SK-N-SH (cell line): ENCODE data around the gene GUCY2D. TPM values are rescaled to one million over a fixed set of nuclear protein-coding genes. Genes with fewer than 3 reads are reported as not detected.

ENCODE experiments used
- CTCF ChIA-PET: fragments of 300-600, 350-600 bp; formaldehyde crosslinking; extraction: SDS; loops from one replicate; lab custom pipeline; 2021; lab: Yijun Ruan, JAX
- POLR2A ChIA-PET: fragments of 350-600 bp; sonication (Branson Sonifier 250); formaldehyde crosslinking; extraction: SDS; loops from one replicate; lab custom pipeline; 2020; ENCODE audit warnings: antibody characterized with exemption, inconsistent platforms; lab: Yijun Ruan, JAX
- DNase-seq: peaks from one replicate; pipeline ENCODE4 v3.0.0; 2012
- H2AFZ ChIP-seq: fragments of 200-600 bp; sonication (generic); 2 replicates; pipeline ENCODE4 v1.8.1; 2016; ENCODE audit warnings: antibody characterized with exemption, mild to moderate bottlenecking, low read depth
- H3F3A ChIP-seq: fragments of 200-600 bp; sonication (generic); replicated peaks from 2 replicates; pipeline ENCODE3; 2016; ENCODE audit warnings: antibody characterized with exemption, mild to moderate bottlenecking; ENCODE audit not compliant: insufficient read depth
- H3K27ac ChIP-seq, 2 experiments: fragments of 200-500 bp in 1 of 2; fragments of 200-600 bp in 1 of 2; sonication (Bioruptor generic) in 1 of 2; sonication (generic), shearing (Covaris generic) in 1 of 2; 2 replicates each; pipeline versions ENCODE4 v1.5.1 to v1.6.1; 2014 to 2016; ENCODE audit warnings: low read depth in 2 of 2, inconsistent platforms in 1 of 2, low read length in 1 of 2, mild to moderate bottlenecking in 1 of 2, mixed read lengths in 1 of 2
- H3K27me3 ChIP-seq: fragments of 200-600 bp; sonication (generic), shearing (Covaris generic); 2 replicates; pipeline ENCODE4 v1.6.1; 2016; ENCODE audit warnings: mixed run types; ENCODE audit not compliant: insufficient read depth
- H3K36me3 ChIP-seq, 2 experiments: fragments of 200-500 bp in 1 of 2; fragments of 200-600 bp in 1 of 2; sonication (Bioruptor generic) in 1 of 2; sonication (generic) in 1 of 2; replicated peaks in 1 of 2; 2 replicates each; pipeline versions ENCODE3 to v1.5.1; 2014 to 2016; ENCODE audit warnings: low read length in 1 of 2, mild to moderate bottlenecking in 1 of 2; ENCODE audit not compliant: insufficient read depth in 2 of 2, control insufficient read depth in 1 of 2
- H3K4me1 ChIP-seq, 2 experiments: fragments of 200-500 bp in 1 of 2; fragments of 200-600 bp in 1 of 2; sonication (Bioruptor generic) in 1 of 2; sonication (generic), shearing (Covaris generic) in 1 of 2; 2 replicates each; pipeline versions ENCODE4 v1.5.1 to v1.6.1; 2014 to 2016; ENCODE audit warnings: low read depth in 1 of 2, low read length in 1 of 2, mixed run types in 1 of 2; ENCODE audit not compliant: insufficient read depth in 2 of 2, control insufficient read depth in 1 of 2
- H3K4me2 ChIP-seq: fragments of 200-600 bp; sonication (generic), shearing (Covaris generic); 2 replicates; pipeline ENCODE4 v1.6.1; 2017; ENCODE audit warnings: mixed run types
- H3K4me3 ChIP-seq, 2 experiments: fragments of 200-500 bp in 1 of 2; fragments of 200-600 bp in 1 of 2; sonication (Bioruptor generic) in 1 of 2; sonication (generic), shearing (Covaris generic) in 1 of 2; 2 replicates each; pipeline versions ENCODE4 v1.5.1 to v1.8.1; 2014 to 2016; ENCODE audit warnings: low read depth in 2 of 2, inconsistent platforms in 1 of 2, low read length in 1 of 2, mild to moderate bottlenecking in 1 of 2, mixed read lengths in 1 of 2, moderate library complexity in 1 of 2
- H3K79me2 ChIP-seq: fragments of 200-600 bp; sonication (generic); 2 replicates; pipeline ENCODE4 v1.8.1; 2017; ENCODE audit warnings: mild to moderate bottlenecking; ENCODE audit not compliant: insufficient read depth
- H3K9ac ChIP-seq: fragments of 200-600 bp; sonication (generic); 2 replicates; pipeline ENCODE4 v1.6.1; 2017; ENCODE audit warnings: mixed run types
- H3K9me2 ChIP-seq: fragments of 200-600 bp; sonication (generic); 2 replicates; pipeline ENCODE4 v1.6.1; 2017; ENCODE audit warnings: mixed run types
- H3K9me3 ChIP-seq: fragments of 200-600 bp; sonication (generic); 2 replicates; pipeline ENCODE4 v1.6.1; 2017; ENCODE audit warnings: mixed run types, mild to moderate bottlenecking, moderate library complexity
- H4K20me1 ChIP-seq: fragments of 200-600 bp; sonication (generic); 2 replicates; pipeline ENCODE4 v1.6.1; 2017; ENCODE audit warnings: mild to moderate bottlenecking, mixed run types; ENCODE audit not compliant: insufficient read depth
- CTCF ChIP-seq: fragments of 200-600 bp; sonication (generic); IDR thresholded peaks from 2 replicates; pipeline ENCODE4 v1.6.1; 2017; ENCODE audit warnings: antibody characterized with exemption, mild to moderate bottlenecking, moderate library complexity
- FOXM1 ChIP-seq: IDR thresholded peaks from 2 replicates; pipeline ENCODE4 v1.4.0; 2012; ENCODE audit warnings: low read depth, mild to moderate bottlenecking
- GABPA ChIP-seq: IDR thresholded peaks from 2 replicates; pipeline ENCODE4 v1.4.0; 2012; ENCODE audit warnings: low read depth, mild to moderate bottlenecking
- GATA2 ChIP-seq: sonication (generic); formaldehyde crosslinking; IDR thresholded peaks from 2 replicates; pipeline ENCODE4 v1.5.0; 2020; ENCODE audit warnings: mild to moderate bottlenecking, missing genetic modification reagents
- MEF2A ChIP-seq: IDR thresholded peaks from 2 replicates; pipeline ENCODE4 v1.4.0; 2012; ENCODE audit warnings: low read depth, borderline replicate concordance
- PBX3 ChIP-seq: IDR thresholded peaks from 2 replicates; pipeline ENCODE4; 2012
- RAD21 ChIP-seq: IDR thresholded peaks from 2 replicates; pipeline ENCODE4 v1.6.1; 2012; ENCODE audit warnings: mild to moderate bottlenecking, low read length
- REST ChIP-seq: IDR thresholded peaks from 2 replicates; pipeline ENCODE4 v1.6.1; 2012; ENCODE audit warnings: mild to moderate bottlenecking, low read depth, low read length, moderate library complexity
- RXRA ChIP-seq: IDR thresholded peaks from 2 replicates; pipeline ENCODE4 v1.4.0; 2012; ENCODE audit warnings: low read depth, mild to moderate bottlenecking, borderline replicate concordance
- WGBS: methylation state at CpG from one replicate; pipeline ENCODE4 v1.1.6; 2017; ENCODE audit warnings: low lambda C conversion rate; 5-methylcytosine and 5-hydroxymethylcytosine counted together
- polyA plus RNA-seq, 3 experiments: library from polyadenylated mRNA; depleted of rRNA; stranded (reverse); fragments of >200 nt; gene quantifications; 2 replicates each; pipeline ENCODE4 v1.2.3, GENCODE V29; 2012

Gene GUCY2D
- polyA plus RNA-seq, 1 of the 3 experiments (the other 2 are of a cell fraction): not detected

GRCh38 chr17:8012996-8013640, 10.7 kb downstream of the GUCY2D start:
- H3K27ac ChIP-seq: no peak overlapping the region
- no peak overlapping the region for H3K4me3 ChIP-seq
- WGBS: 87% methylated on average over 17 of the region's 17 CpGs
- no peak overlapping the region for H3K9ac ChIP-seq
- no peak overlapping the region for H3K4me2 ChIP-seq
- no peaks in the 10 kb centered on the region for H3K36me3 ChIP-seq
- H2AFZ ChIP-seq: no peak overlapping the region
- H4K20me1 ChIP-seq: no peaks in the 10 kb centered on the region
- POLR2A ChIA-PET: no interaction called here
- H3K27me3 ChIP-seq: no peaks in the 10 kb centered on the region
- no peaks in the 10 kb centered on the region for H3K9me2 ChIP-seq
- H3K79me2 ChIP-seq: no peaks in the 10 kb centered on the region
- no peaks in the 10 kb centered on the region for H3K9me3 ChIP-seq
- no peak for DNase-seq
- peaks cover 0 to 15% of the 10 kb centered on the region in 2 experiments; a peak in 1 of 4 replicates for H3K4me1 ChIP-seq
- no peaks in the 10 kb centered on the region for H3F3A ChIP-seq
- CTCF ChIA-PET: interaction anchor here (2.1 to 13.9 kb wide), 3 partner anchors 11 to 46 kb away, joined by 6 to 196 read pairs (median 53); partner anchors contain the start of gene GUCY2D
- TF ChIP-seq RXRA: no peak
- no peak for TF ChIP-seq MEF2A
- no peak for TF ChIP-seq GABPA
- no peak for TF ChIP-seq RAD21
- TF ChIP-seq, all 33 proteins: peak for 0

- Histone ChIP-seq H4K20me1 (no peaks in the 10 kb centered on the region), H3K9ac (no peak overlapping the region), H2AFZ (no peak overlapping the region), H3K27me3 (no peaks in the 10 kb centered on the region), H3K79me2 (no peaks in the 10 kb centered on the region), H3K36me3 (no peaks in the 10 kb centered on the region), H3K4me3 (no peak overlapping the region), H3K4me2 (no peak overlapping the region), H3K27ac (no peak overlapping the region), H3F3A (no peaks in the 10 kb centered on the region), H3K9me3 (no peaks in the 10 kb centered on the region)
- ChIA-PET CTCF (interaction anchor here (2.3 to 14.8 kb wide), 5 partner anchors 25 to 101 kb away, joined by 6 to 228 read pairs (median 53); partner anchors contain the start of gene ALOX15B), POLR2A (no interaction called here)
- no peak for DNase-seq
- no peak for TF ChIP-seq CTCF
- TF ChIP-seq GATA2 (CRISPR knock-in tag): no peak
- no peak for TF ChIP-seq PBX3
- TF ChIP-seq FOXM1: no peak
- no peak for TF ChIP-seq REST
- no peak for TF ChIP-seq GABPA
- TF ChIP-seq, all 33 proteins: peak for 0
- no peaks in the 10 kb centered on the region for H3K9me2 ChIP-seq
- 69% methylated on average over 12 of the region's 12 CpGs for WGBS
- H3K4me1 ChIP-seq: peaks cover 0 to 15% of the 10 kb centered on the region in 2 experiments; a peak in 1 of 4 replicates
Observed at GRCh38 chr17:8013731-8014557, 11.5 kb downstream of the GUCY2D start.
